Neural progenitor cell (in vitro differentiated cells): ENCODE data around the gene ANO4.

ENCODE experiments used
- CTCF ChIP-seq: fragments of 200-600 bp; sonication (generic); IDR thresholded peaks from 2 replicates; pipeline ENCODE4 v1.5.1; 2017; ENCODE audit warnings: antibody characterized with exemption, mild to moderate bottlenecking
- EZH2 ChIP-seq: fragments of 200-600 bp; sonication (generic); IDR thresholded peaks from 2 replicates; pipeline ENCODE4 v1.6.1; 2017; ENCODE audit warnings: antibody characterized with exemption, mild to moderate bottlenecking, moderate library complexity
- EZH2phosphoT487 ChIP-seq: fragments of 200-600 bp; sonication (generic); IDR thresholded peaks from 2 replicates; pipeline ENCODE4 v1.6.1; 2017; ENCODE audit warnings: antibody characterized with exemption

DNA sequence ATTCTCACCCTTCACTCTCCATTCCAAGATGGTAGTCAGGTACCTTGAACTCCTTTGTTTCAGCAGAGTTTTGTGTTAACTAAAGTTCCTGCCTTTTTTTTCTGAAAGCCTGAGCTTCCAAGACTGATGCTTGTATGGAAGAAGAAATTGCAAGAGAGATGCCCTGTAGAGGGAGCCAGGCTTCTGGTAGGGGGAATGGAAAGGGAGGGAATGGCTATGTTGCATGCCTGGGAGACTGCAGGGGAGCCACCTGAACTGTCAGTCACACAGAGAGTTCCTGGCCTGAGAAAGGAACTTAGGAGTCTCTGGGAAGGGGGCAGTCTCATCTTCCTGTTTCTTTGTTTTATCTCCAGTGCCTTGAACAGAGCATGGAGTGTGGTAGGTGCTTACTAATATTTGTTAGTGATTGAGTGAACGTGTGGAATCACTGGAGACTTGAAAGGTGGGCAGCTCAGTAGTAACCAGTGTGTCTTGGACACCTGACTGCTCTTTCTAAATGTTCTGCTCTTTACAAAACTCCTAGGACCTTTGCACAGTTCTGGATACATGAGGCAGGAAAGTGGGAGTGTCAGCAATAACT is 132.2 kb downstream of the ANO4 start:
- TF ChIP-seq CTCF (peak; percentile 71), EZH2 (no peak), EZH2phosphoT487 (no peak)
